Fibroblast of lung (primary cell): ENCODE results near the gene SOX1. TPM values are rescaled to one million over a fixed set of nuclear protein-coding genes. Genes with fewer than 3 reads are reported as not detected.

Experiments used
- DNase-seq, 2 donors: peaks; one replicate each; pipeline versions ENCODE4 v3.0.0 to v3.0.0-alpha.2; 2010; ENCODE audit warnings: low read depth in 2 of 2
- H2AFZ ChIP-seq: 2 replicates; pipeline ENCODE4 v1.5.1; 2012; ENCODE audit warnings: low read length, control low read depth, inconsistent platforms
- H3K27ac ChIP-seq: 2 replicates; pipeline ENCODE4 v1.5.1; 2011; ENCODE audit warnings: low read length, control low read depth; ENCODE audit not compliant: insufficient read depth
- H3K27me3 ChIP-seq: 2 replicates; pipeline ENCODE4 v1.5.1; 2011; ENCODE audit warnings: mild to moderate bottlenecking, low read length; ENCODE audit not compliant: control insufficient read depth, insufficient read depth
- H3K36me3 ChIP-seq: 2 replicates; pipeline ENCODE4 v1.5.1; 2011; ENCODE audit warnings: low read length; ENCODE audit not compliant: control insufficient read depth, insufficient read depth
- H3K4me1 ChIP-seq: 2 replicates; pipeline ENCODE4 v1.5.1; 2011; ENCODE audit warnings: low read length; ENCODE audit not compliant: control insufficient read depth, insufficient read depth; ENCODE audit errors: extremely low read depth
- H3K4me2 ChIP-seq: 2 replicates; pipeline ENCODE4 v1.5.1; 2011; ENCODE audit warnings: low read length, control low read depth; ENCODE audit not compliant: insufficient read depth; ENCODE audit errors: extremely low read depth
- H3K4me3 ChIP-seq, 4 experiments: fragments of 200-600 bp in 1 of 4; sonication (generic) in 1 of 4; replicated peaks in 1 of 4; 2 replicates each; pipeline ENCODE4 v1.5.1; 2011 to 2016; ENCODE audit warnings: low read length in 4 of 4, low read depth in 3 of 4, mild to moderate bottlenecking in 3 of 4, control low read depth in 2 of 4, inconsistent platforms in 1 of 4, mixed read lengths in 1 of 4; ENCODE audit not compliant: insufficient read depth in 1 of 4; ENCODE audit errors: control extremely low read depth in 1 of 4
- H3K79me2 ChIP-seq: 2 replicates; pipeline ENCODE4 v1.5.1; 2012; ENCODE audit warnings: mild to moderate bottlenecking, low read length, inconsistent platforms; ENCODE audit not compliant: control insufficient read depth, insufficient read depth
- H3K9ac ChIP-seq: 2 replicates; pipeline ENCODE4 v1.5.1; 2011; ENCODE audit warnings: mild to moderate bottlenecking, low read length, control low read depth; ENCODE audit not compliant: insufficient read depth
- H3K9me3 ChIP-seq: 2 replicates; pipeline ENCODE4 v1.5.1; 2012; ENCODE audit warnings: low read depth, low read length; ENCODE audit not compliant: control insufficient read depth, insufficient read depth
- H4K20me1 ChIP-seq: 2 replicates; pipeline ENCODE4 v1.5.1; 2011; ENCODE audit warnings: low read length; ENCODE audit not compliant: control insufficient read depth, insufficient read depth; ENCODE audit errors: extremely low read depth
- EZH2 ChIP-seq: IDR thresholded peaks from 2 replicates; pipeline ENCODE4 v1.5.1; 2012; ENCODE audit warnings: low read length, control low read depth, mild to moderate bottlenecking; ENCODE audit errors: missing control alignments
- polyA plus RNA-seq, 2 donors: library from polyadenylated mRNA; depleted of rRNA in 1 of 2; stranded (reverse) in 1 of 2; unstranded in 1 of 2; fragments of >200 nt; gene quantifications; 2 replicates each; pipeline ENCODE4 v1.2.1, GENCODE V29; 2011 to 2012; ENCODE audit warnings: missing spikeins in 1 of 2
- total RNA-seq: library from RNA; depleted of rRNA; stranded (reverse); fragments of >200 nt; gene quantifications from 2 replicates; pipeline ENCODE4 v1.2.1, GENCODE V29; 2014
- TF ChIP-seq, protein P1 (sequence below), 2 donors: IDR thresholded peaks in 1 of 2; conservative IDR thresholded peaks in 1 of 2; 1 replicate in 1 of 2; 2 replicates in 1 of 2; pipeline ENCODE4 v1.5.1; 2011 to 2012; ENCODE audit warnings: low read length in 2 of 2, control low read depth in 1 of 2, inconsistent platforms in 1 of 2, low read depth in 1 of 2, mild to moderate bottlenecking in 1 of 2

The SOX1 gene
- total and polyA plus RNA-seq, 2 donors (not counting 1 experiment from before 2014, with no cell fraction given), result not detected

DNA sequence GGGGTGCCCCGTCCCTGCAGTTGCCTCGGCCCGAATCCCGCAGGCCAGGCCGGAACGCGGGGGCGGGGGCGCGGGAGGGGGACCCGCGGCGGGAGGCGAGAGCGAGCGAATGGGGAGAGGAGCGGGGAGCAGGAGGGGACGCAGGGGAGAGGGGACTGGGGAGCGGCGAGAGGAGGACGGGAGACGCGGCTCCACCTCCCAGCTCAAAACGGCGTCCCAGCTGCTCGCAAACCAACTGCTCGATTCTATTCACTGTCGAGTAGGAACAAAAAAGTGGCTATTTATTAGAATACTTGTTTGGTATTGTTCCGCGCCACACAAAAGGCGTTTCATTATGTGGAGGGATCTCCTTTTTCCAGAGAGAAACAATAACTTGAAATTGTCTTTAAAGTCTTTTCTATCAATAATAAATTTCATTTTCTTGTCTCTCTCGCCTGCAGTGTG lies 10.6 kb upstream of the SOX1 start:
- Histone ChIP-seq H3K4me3 (no peak overlapping the region), H3K4me2 (no peak overlapping the region)
- TF ChIP-seq EZH2, result no peak
- TF ChIP-seq, protein P1, sequence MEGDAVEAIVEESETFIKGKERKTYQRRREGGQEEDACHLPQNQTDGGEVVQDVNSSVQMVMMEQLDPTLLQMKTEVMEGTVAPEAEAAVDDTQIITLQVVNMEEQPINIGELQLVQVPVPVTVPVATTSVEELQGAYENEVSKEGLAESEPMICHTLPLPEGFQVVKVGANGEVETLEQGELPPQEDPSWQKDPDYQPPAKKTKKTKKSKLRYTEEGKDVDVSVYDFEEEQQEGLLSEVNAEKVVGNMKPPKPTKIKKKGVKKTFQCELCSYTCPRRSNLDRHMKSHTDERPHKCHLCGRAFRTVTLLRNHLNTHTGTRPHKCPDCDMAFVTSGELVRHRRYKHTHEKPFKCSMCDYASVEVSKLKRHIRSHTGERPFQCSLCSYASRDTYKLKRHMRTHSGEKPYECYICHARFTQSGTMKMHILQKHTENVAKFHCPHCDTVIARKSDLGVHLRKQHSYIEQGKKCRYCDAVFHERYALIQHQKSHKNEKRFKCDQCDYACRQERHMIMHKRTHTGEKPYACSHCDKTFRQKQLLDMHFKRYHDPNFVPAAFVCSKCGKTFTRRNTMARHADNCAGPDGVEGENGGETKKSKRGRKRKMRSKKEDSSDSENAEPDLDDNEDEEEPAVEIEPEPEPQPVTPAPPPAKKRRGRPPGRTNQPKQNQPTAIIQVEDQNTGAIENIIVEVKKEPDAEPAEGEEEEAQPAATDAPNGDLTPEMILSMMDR (conservative IDR thresholded peaks at IDR 0.05 in 1 of 2, IDR thresholded peaks at IDR 0.05 in 1 of 2; ENCODE audit: low read depth in 1 of 2, low read length in 2 of 2), result no peak

GRCh38 chr13:112056739-112057438 lies 10.1 kb upstream of the SOX1 start:
- no peak overlapping the region for H3K9ac ChIP-seq
- no peaks in the 10 kb centered on the region for H3K36me3 ChIP-seq
- no peak overlapping the region for H3K4me2 ChIP-seq
- no peaks in the 10 kb centered on the region for H3K9me3 ChIP-seq
- H3K27me3 ChIP-seq, result peaks cover 50% of the 10 kb centered on the region
- no peak for TF ChIP-seq EZH2
- TF ChIP-seq, protein P1 (conservative IDR thresholded peaks at IDR 0.05 in 1 of 2, IDR thresholded peaks at IDR 0.05 in 1 of 2; ENCODE audit: low read depth in 1 of 2, low read length in 2 of 2), result no peak
- no peak overlapping the region for H2AFZ ChIP-seq
- DNase-seq, result no peak
- no peak overlapping the region for H3K4me3 ChIP-seq
- H3K79me2 ChIP-seq, result no peaks in the 10 kb centered on the region
- no peaks in the 10 kb centered on the region for H4K20me1 ChIP-seq
- no peak overlapping the region for H3K27ac ChIP-seq
- no peaks in the 10 kb centered on the region for H3K4me1 ChIP-seq

More for the DNA sequence above, 10.6 kb upstream of the SOX1 start:
- DNase-seq, result no peak
- Histone ChIP-seq H4K20me1 (no peaks in the 10 kb centered on the region), H2AFZ (no peak overlapping the region), H3K9ac (no peak overlapping the region), H3K4me1 (no peaks in the 10 kb centered on the region), H3K79me2 (no peaks in the 10 kb centered on the region), H3K27ac (no peak overlapping the region), H3K27me3 (peaks cover 45% of the 10 kb centered on the region), H3K36me3 (no peaks in the 10 kb centered on the region), H3K9me3 (no peaks in the 10 kb centered on the region)

GRCh38 chr13:112057439-112057735 lies 9.6 kb upstream of the SOX1 start:
- H3K27ac ChIP-seq, result no peak overlapping the region
- no peaks in the 10 kb centered on the region for H3K9me3 ChIP-seq
- no peaks in the 10 kb centered on the region for H3K4me1 ChIP-seq
- TF ChIP-seq EZH2, result no peak
- TF ChIP-seq, protein P1 (conservative IDR thresholded peaks at IDR 0.05 in 1 of 2, IDR thresholded peaks at IDR 0.05 in 1 of 2; ENCODE audit: low read depth in 1 of 2, low read length in 2 of 2), result no peak
- no peak overlapping the region for H3K4me3 ChIP-seq
- no peak overlapping the region for H3K9ac ChIP-seq
- no peak overlapping the region for H2AFZ ChIP-seq
- no peaks in the 10 kb centered on the region for H4K20me1 ChIP-seq
- no peak overlapping the region for H3K4me2 ChIP-seq
- H3K27me3 ChIP-seq, result peaks cover 55% of the 10 kb centered on the region
- DNase-seq, result no peak
- H3K79me2 ChIP-seq, result no peaks in the 10 kb centered on the region
- H3K36me3 ChIP-seq, result no peaks in the 10 kb centered on the region
